ENCODE measurements around the gene SKP2.
"Not testable (repeated sequence)": the region's sequence is repeated elsewhere in the genome, so short reads cannot be mapped to it uniquely, and the experiment has no call there.

SKP2 gene

GRCh38 chr5:36151434-36152323 is at the start of gene SKP2, which contains the start of gene LMBRD2:
SKP2 (plus strand) TSS chr5:36152111; CDS start chr5:36152263, 152 bp downstream.
LMBRD2 (minus strand) TSS chr5:36151887; CDS start chr5:36143349, 8,538 bp downstream.
- DNase-seq = peak; percentile 99

DNA sequence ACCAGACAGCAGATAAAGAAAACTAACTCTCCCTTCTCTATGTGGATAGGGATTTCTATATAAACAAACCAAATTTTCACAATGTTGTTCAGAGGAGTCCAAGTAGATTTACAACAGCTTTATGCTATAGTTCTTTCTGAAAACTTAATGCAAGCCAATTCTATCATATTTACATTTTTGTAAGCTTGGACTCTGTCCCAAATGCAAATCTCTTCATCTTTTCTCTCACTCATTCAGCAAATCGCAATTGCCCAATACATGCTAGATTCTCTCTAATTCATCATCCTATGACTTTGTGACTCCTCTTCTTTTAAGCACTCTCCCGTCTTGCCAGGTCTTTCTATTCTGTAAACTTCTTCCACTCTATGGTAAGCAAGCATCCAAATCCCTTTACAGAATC is 46.1 kb upstream of the SKP2 start:
- DNase-seq = no peak

DNA sequence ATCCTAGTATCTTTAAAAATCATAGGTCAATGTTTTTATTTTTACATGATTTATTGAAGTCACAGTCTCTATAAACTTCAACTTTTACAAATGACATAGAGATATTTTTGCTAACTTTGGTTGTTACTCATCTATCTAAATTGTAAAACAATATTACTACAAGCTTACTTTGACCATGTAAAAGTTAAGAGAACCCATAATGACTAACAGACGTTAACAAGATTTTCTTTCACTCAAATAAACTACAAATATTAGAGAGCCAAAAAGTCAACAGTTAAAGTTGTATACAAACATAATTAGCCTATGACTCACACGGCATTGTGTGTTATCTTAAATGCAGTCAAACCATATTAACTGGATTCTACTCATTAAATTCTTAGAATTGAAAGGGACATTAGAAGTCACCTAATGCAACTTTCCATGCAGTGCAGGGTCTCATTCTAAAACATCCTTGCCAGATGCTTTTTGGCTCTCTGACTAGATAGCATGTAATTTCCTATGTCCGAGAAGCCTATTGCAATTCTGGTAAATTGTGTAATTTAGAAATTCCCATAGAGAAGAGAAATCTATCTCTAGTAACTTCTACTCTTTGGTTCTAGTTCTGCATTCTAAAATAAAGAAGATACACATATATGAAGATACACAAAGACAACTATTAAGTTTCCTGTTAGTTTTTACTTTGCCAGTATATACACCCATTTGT is 43.0 kb upstream of the SKP2 start:
- DNase-seq = no peak

DNA sequence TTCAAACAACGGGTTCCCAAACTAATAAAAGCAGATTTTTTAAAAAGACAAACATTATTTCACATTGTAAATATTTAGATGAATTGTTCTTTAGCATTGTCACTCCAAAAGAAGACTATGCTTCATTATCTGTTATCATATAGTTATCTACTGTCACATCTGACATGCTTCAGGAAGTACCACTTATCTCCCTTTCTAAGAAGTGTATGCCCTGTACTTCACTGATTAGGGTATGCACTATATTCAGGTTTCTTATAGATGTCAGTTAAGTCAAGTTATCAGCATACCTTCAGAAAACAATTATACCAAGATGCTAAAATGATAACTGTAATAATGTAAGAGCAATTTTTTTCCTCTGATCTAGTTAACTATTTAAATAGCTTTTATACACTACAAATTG is 40.7 kb upstream of the SKP2 start:
- DNase-seq = no peak

- no peak for DNase-seq
Observed at GRCh38 chr5:36125868-36126267, 26.0 kb upstream of the SKP2 start.

- no peak for DNase-seq
Observed at GRCh38 chr5:36128795-36129194, 23.1 kb upstream of the SKP2 start.

DNA sequence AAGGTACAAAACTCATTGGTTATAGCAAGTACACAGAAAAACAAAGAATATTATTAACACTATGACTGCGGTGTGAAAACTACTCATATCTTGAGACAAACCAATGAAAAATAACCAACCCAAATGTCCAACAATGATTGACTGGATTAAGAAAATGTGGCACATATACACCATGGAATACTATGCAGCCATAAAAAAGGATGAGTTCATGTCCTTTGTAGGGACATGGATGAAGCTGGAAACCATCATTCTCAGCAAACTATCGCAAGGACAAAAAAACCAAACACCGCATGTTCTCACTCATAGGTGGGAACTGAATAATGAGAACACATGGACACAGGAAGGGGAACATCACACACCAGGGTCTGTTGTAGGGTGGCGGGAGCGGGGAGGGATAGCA is 22.2 kb upstream of the SKP2 start:
- DNase-seq = not testable (repeated sequence)

GRCh38 chr5:36133009-36133408 is 18.9 kb upstream of the SKP2 start:
- not testable (repeated sequence) for DNase-seq

DNA sequence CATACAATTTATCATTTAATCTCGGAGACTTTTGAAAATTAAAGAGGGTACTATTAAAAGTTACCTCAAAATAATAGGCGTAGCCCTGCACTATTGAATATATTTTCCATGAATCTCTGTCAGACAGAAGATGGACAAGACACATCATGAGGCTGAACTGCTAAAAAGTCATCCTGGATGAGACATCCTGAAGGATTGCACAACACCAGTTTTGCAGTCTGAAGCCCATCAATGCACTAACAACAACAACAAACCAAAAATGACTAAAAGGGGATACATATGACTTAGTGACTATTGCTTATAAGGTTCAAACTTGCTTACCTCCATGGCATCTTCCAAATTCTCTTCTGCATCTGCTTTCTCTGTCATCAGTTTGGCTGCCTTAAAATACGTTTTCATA is 15.9 kb upstream of the SKP2 start:
- DNase-seq = no peak

- no peak for DNase-seq
Observed at GRCh38 chr5:36136581-36136980, 15.3 kb upstream of the SKP2 start.

GRCh38 chr5:36138900-36139683 is 12.8 kb upstream of the SKP2 start:
- no peak for DNase-seq

GRCh38 chr5:36145311-36145710 is 6.6 kb upstream of the SKP2 start:
- DNase-seq = no peak

- no peak for DNase-seq
Observed at GRCh38 chr5:36146390-36146789, 5.5 kb upstream of the SKP2 start.

DNA sequence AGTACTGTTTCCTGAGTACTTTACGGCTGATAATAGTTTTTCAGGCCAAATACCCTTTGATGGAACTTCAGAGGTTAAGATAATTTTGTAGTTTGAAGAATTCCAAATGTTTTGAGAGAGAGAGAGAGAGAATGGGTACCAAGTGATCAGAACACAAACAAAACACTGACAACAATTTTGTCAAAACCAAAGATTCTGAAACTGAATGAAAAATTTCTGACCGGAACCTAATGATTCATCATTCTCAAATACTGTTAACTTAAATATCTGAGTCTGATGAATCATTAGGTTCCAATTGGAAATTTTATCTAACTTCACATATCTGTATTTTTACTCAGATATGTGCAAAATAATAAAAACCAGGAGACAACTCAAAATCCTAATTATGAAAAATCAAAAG is 4.2 kb upstream of the SKP2 start:
- DNase-seq = no peak

GRCh38 chr5:36150676-36151433 is 1.1 kb upstream of the SKP2 start:
- DNase-seq = peak; percentile 68

GRCh38 chr5:36152324-36153297 is 700 bp downstream of the SKP2 start:
- no peak for DNase-seq

DNA sequence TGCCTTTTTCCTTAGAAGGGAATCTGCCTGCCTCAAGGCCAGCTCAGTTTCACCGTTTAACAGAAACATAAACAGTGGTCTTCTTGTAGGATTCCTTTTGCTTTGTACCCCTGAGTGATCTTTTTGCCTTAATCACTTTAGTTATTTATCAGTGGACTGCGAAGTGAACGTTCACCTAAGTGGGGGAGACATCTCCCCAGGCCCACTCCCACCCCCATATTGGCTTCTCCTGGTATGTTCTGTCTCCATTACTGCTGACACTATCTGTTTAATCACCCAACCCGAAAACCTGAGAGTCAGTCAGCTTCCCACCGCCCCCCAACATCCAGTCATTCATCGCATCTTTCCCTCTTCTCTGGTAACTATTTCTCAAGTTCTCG is 1.4 kb downstream of the SKP2 start:
- no peak for DNase-seq

DNA sequence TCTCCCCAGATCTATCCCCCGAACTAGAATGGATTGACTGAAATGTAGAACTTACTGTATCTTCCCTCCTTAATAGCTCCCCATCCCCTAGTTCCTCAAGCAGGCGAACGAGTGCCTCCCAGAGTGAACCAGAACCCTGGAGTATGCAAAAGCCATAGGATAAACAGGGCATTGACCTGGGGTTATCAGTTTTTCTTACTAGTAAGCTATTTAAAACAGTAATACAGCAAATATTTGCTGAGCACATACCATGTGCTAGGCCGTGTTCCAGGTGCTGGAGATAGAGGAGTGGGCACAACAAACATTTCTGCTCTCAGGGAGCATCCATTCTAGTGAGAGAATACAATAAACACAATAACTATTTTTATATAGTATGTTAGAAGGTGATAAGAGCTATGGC is 1.8 kb downstream of the SKP2 start:
- DNase-seq = no peak

DNA sequence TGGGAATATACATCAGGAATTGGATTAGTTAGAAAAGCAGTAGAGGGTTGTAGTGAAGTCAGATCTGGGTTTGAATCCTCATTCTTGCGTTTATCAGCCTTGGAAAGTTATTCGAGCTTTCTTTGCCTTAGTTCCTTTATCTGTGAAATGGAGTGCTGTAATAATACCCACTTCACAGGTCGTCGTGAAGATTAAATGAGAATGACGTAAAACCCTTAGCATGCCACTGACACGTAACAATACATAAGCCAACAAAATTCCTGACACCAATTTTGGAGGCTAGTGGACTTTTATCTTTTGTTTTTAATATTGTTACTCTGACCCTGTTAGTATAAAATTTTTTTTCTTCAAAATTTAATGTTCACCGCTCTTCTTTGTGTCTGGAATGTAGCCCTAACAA is 3.4 kb downstream of the SKP2 start:
- no peak for DNase-seq

- no peak for DNase-seq
Observed at GRCh38 chr5:36156121-36156601, 4.2 kb downstream of the SKP2 start.

DNA sequence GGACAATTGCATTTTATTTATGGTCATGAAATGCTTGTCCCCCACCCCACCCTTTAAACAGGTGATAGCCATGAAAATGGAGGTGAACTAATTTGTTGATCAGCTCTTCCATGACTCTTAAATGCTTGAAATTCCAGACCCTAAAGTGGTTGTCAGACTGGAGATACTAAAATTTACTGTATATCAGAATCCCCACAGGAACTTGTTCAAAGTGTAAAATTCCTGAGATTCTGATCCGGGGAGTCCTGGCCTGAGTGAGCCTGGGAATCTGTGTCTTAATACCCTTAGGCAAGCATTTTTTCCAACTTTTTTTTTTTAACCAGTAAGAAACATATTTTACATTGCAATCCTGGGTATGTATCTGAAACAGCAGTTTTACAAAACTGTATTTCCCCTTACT is 4.7 kb downstream of the SKP2 start:
- DNase-seq = no peak
